HG03139 (cell line): ENCODE measurements around the gene UBXN1.
"Not testable (repeated sequence)": the region's sequence is repeated elsewhere in the genome, so short reads cannot be mapped to it uniquely, and the experiment has no call there.

Experiments used
- ATAC-seq: cut with Tn5 transposase; IDR thresholded peaks from one replicate; pipeline ENCODE4 v1.9.1; 2021; ENCODE audit not compliant: unreplicated experiment

The UBXN1 gene

DNA sequence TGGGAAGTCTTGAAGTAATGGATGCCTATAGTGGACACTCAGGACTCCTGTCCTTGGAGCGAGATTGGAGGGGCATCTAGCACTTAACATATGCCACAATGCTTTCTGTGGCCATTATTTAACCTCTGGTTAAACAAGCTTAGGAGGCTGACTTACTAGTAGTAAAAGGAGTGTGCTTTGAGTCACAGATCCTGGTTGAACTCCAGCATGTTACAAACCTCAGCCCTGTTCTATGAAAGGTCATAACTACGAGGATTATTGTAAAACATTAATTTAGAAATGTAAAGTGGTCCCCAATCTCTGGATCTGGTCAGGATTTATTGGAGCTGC lies 5.7 kb downstream of the UBXN1 start:
- ATAC-seq: no peak

DNA sequence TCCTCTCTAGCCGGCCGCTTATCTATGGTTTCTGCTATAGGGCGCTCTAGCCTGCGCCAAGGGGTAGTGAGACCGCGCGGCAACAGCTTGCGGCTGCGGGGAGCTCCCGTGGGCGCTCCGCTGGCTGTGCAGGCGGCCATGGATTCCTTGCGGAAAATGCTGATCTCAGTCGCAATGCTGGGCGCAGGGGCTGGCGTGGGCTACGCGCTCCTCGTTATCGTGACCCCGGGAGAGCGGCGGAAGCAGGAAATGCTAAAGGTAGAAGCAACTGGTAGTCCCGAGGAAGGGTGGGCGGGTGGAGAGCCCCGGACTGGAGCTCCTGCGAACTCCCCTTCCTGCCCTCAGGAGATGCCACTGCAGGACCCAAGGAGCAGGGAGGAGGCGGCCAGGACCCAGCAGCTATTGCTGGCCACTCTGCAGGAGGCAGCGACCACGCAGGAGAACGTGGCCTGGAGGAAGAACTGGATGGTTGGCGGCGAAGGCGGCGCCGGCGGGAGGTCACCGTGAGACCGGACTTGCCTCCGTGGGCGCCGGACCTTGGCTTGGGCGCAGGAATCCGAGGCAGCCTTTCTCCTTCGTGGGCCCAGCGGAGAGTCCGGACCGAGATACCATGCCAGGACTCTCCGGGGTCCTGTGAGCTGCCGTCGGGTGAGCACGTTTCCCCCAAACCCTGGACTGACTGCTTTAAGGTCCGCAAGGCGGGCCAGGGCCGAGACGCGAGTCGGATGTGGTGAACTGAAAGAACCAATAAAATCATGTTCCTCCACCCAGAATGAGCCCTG lies 7.1 kb downstream of the UBXN1 start, which contains the start of the genes LBHD1 and UQCC3:
LBHD1 (minus strand) TSS at position 660 of the 782 bp plus-strand sequence. CDS start 2,236 bp downstream, outside the sequence.
UQCC3 (plus strand) TSS at position 66 of the 782 bp plus-strand sequence; CDS start at position 139, 73 bp downstream.
- ATAC-seq: peak; percentile 46

DNA sequence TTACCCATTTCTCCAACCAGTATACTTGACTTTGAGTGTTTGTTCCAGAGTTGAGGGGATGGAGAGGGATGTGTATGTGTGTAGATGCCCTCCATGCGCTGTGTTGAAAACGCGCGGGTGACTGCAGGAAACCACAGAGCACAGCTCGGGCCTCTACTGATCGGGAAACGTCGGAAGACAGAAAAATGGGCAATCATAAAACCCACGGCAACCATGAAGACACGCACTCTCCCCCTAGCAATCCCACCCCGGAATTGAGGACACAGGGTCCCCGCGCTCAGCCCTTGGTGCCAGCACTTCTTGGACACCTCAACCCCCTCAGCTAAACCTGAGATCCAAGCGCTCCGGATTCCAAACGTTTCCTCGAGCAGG lies 7.7 kb downstream of the UBXN1 start:
- ATAC-seq: no peak

DNA sequence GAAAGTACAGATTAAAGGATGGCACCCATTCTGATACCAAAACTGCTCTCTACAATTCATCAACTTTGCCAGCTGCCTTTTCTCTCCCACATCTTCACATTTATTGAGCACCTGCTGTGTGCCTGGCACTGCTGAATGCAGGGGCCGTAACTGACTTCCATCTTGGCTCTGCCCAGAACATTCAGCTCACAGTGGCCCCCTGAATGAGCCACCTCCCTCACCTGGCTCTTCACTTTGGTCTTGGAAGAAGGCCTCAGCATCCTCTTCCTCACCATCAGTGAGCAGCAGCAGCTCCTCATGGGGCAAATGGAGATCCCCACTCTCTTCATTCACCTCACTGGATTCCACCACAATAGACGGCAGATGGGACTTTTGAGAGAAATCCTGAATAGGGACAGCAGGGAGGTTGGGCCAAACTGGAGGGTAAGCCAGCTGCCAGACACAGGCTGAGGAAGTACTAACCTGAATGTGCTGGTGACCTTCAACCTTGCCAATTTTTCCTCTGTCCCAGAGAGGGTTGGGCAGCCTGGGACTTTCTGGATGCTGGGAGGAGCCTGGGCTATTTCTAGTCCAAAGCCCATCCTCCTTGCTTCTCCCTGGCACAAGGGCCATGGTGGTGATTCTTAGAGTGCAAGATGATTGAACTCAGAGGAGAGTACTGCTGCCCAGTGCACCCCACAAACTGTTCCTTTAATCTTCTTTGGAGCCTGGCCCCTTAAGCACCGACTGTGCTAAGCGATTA lies 9.3 kb downstream of the UBXN1 start:
- ATAC-seq: no peak

DNA sequence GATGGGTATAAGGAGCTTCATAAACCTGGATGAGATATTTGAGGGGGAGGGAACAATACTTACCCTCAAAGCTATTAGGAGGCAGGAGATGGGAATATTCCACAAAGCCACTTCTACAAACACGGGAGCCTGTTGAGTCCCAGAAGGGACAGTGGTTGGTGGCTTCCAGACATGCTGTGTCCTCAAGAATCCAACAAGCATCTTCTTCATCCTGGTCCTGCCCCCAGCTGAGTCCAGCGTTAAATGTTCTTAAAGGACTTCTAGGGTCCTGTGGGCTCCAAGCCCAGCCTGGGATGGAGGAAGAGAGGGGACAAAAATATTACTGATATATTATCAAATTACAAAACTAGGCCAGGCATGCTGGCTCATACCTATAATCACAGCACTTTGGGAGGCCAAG lies 11.4 kb downstream of the UBXN1 start:
- no peak for ATAC-seq

DNA sequence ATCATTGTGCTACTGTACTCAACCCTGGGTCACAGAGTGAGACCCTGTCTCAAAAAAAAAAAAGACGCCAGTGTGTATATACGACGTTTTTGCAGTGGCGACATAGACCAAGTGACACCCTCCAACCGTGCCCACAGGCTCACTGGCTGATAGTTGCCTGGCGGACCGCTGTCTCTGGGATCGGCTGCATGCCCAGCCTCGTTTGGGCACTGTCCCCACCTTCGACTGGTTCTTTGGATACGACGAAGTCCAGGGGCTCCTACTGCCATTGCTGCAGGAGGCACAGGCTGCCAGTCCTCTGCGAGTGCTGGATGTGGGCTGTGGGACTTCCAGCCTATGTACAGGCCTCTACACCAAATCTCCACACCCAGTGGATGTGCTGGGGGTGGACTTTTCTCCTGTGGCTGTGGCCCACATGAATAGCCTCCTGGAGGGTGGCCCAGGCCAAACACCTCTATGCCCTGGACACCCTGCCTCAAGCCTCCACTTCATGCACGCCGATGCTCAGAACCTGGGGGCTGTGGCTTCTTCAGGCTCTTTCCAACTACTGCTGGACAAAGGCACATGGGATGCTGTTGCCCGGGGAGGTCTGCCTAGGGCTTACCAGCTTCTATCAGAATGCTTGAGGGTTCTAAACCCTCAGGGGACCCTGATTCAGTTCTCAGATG lies 12.5 kb downstream of the UBXN1 start:
- no peak for ATAC-seq

DNA sequence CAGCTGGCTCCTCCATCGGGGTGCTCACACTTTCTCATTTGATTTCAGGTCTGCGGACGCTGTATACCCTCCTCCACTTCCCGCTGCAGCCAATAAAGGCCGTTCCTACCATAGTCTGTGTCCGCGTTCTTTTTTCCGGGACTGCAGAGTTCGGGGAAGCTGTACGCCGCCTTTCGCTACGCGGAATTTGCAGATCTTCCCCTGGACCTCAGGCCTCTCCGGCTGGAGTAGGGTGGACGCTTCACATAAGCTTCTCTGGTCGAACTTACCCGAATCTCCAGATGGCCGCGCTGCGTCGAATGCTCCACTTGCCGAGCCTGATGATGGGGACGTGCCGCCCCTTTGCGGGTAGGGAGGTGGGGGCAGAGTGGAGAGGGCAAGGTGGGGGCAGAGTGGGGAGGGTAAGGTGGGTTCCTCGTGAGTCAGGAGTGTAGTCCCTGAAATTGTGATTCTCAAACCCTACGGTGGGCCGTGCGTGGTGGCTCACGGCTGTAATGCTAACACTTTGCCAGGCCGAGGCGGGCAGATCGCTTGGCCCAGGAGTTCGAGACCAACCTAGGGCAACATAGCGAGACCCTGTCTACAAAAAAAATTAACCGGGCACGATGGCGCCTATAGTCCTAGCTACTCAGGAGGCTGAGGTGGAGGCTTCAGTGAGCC lies 13.1 kb downstream of the UBXN1 start:
- ATAC-seq: peak; percentile 12

DNA sequence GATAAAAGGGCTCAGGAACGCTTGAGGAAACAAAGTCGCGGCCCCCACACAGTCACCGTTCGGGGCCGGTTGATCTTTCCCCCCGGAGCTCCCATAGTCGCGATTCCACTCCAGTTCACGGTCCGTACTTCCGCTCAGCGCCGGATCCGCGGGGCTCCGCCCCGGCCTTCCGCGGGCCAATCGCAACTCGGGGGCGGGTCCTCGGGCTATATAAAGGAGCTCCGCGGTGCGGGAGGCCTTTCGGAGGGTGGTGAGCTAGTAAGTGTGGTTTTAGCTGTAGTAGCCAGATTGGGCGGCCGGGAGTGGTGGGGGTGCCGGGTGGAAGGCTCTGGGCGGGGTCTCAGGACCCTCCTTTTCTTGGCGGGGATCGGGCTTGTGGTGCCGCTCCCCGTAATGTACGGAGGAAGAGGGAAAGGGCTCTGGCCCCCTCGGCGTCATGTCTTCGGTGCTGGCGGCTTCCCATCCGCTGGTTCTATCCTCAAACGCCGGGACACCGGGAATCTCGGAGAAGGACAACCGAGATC lies 13.7 kb downstream of the UBXN1 start, which contains the start of the genes C11orf98 and CSKMT:
C11orf98 (minus strand) TSS at position 136 of the 524 bp plus-strand sequence; CDS start at position 95, 41 bp downstream.
CSKMT (plus strand) TSS at position 238 of the 524 bp plus-strand sequence. CDS start 568 bp downstream, outside the sequence.
- ATAC-seq: peak; percentile 69

DNA sequence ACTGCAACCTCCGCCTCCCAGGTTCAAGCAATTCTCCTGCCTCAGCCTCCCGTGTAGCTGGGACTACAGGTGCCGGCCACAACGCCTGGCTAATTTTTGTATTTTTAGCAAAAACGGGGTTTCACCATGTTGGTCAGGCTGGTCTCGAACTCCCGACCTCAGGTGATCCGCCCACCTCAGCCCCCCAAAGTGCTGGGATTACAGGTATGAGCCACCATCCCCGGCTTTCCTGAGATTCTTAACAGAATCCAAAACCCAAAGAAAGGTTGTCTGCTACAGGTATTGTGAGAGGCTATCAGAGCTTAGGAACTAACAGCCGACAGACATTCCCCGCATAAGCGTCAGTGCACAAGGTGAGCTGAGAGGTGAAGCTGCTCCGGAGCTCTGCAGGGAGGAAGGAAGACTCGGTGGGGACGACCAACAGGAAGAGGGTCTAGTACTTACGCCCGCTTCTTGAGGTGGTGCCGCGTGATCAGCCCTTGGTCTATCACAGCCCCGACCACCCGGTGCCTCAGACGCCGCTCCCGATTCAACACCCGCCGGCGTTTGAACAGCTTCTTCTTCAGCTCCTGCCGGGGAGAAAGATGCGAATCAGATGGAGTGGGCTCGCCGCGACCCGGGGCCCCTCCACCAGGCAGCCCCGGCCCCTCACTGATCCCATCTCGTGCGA lies 14.3 kb downstream of the UBXN1 start:
- ATAC-seq: peak; percentile 16

DNA sequence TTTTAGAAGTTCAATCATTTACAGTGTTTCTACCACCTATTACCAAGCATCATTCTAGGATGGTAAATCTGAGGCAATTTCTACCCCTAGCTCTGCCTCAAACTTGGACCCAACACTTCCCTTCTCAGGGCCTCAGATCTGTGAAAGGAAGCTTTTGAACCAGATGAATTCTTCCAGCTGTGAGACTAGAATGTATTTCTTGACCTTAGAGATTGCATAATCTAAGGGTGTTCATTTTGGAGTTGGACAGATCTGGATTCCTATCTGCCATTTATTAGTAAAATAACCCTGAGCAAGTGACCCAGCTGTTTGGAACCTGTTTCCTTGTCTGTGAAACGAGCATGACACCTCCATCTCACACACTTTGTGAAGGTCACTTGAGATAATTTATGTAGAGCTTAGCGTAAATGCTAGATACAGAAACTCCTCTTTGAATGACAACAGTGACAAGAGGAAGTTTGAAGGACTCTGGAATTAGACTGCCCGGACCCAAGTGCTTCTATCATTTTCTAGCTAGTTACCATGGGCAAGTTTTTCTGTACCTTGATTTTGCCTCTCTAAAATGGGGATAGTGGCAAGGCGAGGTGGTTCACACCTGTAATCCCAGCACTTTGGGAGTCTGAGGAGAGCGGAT lies 22.0 kb downstream of the UBXN1 start:
- no peak for ATAC-seq

DNA sequence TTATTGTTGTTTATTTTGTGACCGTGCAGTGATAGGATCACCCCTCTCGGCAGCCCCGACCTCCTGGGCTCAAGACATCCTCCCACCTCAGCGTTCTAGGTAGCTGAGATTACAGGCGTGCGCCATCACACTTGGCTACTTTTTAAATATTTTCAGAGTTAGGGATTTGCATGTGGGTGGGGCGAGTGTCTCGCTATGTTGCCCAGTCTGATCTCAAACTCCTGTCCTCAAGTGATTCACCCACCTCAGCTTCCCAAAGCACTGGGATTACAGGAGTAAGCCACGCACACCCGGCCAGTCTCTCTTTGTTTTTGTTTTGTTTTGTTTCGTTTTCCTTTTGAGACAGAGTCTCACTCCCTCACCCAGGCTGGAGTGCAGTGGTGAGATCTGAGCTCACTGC lies 24.6 kb downstream of the UBXN1 start:
- no peak for ATAC-seq

DNA sequence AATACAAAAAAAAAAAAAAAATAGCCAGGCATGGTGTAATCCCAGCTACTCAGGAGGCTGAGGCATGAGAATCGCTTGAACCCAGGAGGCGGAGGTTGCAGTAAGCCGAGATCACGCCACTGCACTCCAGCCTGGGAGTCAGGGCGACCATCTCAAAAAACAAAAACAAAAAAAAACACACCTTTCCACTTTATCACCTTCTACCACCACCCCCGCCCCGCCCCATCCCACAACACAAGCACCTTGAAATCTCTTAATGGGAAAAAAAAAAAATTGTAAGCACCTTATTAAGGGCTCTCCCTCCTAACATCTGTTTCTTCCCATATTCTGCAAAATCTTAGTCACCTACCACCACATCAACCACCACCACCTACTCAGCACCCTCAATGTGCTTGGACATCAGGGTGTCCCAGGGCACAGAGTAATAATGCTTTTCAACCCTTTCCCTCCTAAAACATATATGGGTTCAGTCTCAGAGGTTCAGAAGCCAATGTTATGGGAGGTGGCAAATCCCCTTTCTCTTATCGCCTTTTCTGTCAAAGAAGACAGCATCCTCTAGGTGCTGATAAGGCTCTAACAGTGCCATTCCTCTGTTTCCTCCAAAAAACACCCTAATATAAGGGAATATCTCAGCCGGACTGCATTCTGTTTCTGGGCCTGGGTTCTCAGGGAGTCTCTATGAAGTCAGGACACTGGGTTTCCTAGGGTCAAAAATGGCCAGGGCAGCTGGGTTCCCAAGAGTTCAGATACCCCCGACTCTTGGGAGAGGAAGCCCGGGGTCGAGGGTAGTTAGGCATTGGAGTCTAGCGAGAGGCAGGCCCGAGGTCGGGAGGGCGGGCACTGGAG lies 26.5 kb downstream of the UBXN1 start:
- peak; percentile 8 for ATAC-seq

DNA sequence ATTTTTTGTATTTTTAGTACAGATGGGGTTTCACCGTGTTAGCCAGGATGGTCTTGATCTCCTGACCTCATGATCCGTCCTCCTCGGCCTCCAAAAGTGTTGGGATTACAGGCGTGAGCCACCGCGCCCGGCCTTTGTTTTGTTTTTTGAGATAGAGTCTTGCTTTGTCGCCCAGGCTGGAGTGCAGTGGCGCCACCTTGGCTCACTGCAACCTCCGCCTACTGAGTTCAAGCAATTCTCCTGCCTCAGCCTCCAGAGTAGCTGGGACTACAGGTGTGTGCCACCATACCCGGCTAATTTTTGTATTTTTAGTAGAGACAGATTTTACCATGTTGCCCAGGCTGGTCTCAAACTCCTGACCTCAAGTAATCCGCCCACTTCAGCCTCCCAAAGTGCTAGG lies 28.6 kb downstream of the UBXN1 start:
- ATAC-seq: not testable (repeated sequence)

DNA sequence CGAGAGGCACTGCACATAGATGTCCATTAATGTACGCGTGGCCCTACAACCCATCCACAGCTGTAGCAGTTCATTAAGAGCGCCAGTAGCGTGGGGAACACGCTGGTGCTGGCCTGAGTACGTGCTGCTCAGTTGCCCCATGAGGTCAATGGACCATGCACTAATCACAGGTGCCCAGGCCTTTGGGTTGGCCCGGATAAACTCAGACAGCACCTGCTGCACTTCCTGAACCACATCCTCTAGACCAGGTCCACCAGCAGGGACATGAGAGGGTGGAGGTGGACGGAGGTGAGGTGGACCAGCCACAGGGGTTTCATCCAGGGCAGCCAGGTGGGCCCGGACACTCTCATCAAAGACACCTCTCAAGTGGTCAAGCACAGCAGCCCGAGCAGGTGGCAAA lies 29.4 kb downstream of the UBXN1 start:
- ATAC-seq: no peak

DNA sequence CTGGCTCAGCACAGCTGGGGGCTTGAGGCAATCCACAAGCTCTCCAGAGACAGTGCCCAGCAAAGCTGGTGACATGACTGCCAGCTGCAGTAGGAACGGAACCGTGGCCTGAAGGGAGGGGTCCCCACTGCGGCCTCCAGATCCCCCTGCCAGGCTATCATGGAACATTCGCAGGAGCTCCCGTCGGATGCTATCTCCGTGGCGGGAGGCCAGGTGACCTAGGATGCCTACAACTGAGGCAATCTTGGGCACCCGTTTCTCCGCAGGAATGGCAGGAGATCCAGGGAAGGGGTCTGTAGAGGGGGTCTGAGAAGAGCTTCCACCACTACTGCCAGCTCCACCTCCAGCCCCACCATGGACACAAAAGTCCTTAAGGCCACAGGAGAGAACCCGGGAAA lies 29.9 kb downstream of the UBXN1 start:
- no peak for ATAC-seq

DNA sequence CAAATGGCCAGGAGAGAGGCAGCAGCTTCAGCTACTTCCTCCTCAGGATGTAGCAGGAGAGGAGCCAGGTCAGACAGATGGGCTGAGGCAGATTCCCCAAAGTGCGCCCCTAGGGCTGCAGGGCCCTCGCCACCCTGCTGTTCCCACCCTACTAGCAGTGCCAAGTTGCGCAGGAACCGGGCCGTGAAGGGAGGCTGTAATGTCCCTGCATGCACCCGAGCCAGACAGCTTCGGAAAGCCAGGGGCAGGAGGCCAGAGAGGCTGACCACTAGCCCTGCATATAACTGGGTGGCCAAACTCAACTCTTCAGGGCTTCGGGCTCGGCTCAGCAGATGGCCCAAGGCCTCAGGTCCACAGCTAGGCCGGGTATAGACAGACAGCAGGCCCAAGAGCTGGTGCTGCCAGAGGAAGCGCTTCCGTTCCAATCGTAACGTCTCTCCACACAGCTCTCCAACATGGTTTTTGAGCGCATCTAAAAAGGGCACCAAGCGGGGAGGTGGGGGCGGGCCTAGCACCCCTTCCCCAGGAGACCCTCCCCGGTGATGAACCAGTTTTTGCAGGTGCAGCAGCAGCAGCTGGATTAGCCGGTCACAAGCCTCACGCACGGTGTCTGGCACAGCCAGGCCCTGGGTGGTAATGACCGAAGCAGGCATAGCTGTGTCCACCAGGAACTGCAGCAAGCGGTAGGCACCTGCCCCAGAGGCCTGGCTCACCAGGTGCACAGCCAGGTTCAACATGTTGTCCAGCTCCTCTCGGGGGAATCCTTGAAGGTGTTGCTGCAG lies 30.5 kb downstream of the UBXN1 start:
- ATAC-seq: no peak

DNA sequence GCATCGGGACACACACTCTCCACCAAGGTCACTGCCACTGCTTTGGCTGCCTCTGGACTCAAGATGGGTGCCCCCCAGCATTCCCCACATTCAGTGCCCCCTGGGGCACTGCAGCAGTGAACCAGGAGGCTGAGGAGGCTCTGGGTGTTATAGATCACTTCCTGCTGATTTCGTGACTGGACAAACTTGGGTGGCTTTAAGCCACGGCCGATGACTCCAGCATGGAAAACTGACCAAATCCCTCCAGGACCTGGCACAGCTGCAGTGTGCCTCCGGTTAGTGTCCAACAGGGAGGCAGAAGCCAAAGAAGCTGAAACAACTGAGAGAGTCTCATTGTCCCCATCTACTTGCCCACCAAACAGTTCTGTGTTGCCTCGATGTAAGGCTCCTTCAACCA lies 31.3 kb downstream of the UBXN1 start:
- ATAC-seq: no peak
